Glomerular visceral epithelial cell (primary cell): Measurements from ENCODE around the gene ARHGAP32.

Experiments used
- DNase-seq: peaks from one replicate; pipeline ENCODE4 v3.0.0-alpha.2; 2016; ENCODE audit errors: extremely low spot score

The ARHGAP32 gene

GRCh38 chr11:129115652-129116586 is 76.2 kb downstream of the ARHGAP32 start:
- DNase-seq = no peak

- DNase-seq = no peak
Measured at GRCh38 chr11:129109701-129110100, 82.4 kb downstream of the ARHGAP32 start.

GRCh38 chr11:129106788-129107187 is 85.3 kb downstream of the ARHGAP32 start:
- DNase-seq = no peak

- DNase-seq = no peak
Measured at GRCh38 chr11:129102756-129103155, 89.4 kb downstream of the ARHGAP32 start.

GRCh38 chr11:129102225-129102624 is 89.9 kb downstream of the ARHGAP32 start:
- DNase-seq = no peak

- no peak for DNase-seq
Measured at GRCh38 chr11:129093283-129093682, 98.8 kb downstream of the ARHGAP32 start.

- DNase-seq = no peak
Measured at GRCh38 chr11:129090056-129090455, 102.1 kb downstream of the ARHGAP32 start.

- DNase-seq = no peak
Measured at GRCh38 chr11:129089279-129089678, 102.8 kb downstream of the ARHGAP32 start.

- no peak for DNase-seq
Measured at GRCh38 chr11:129086976-129087375, 105.1 kb downstream of the ARHGAP32 start.

GRCh38 chr11:129077191-129077590 is 114.9 kb downstream of the ARHGAP32 start:
- no peak for DNase-seq

GRCh38 chr11:129075757-129076156 is 116.4 kb downstream of the ARHGAP32 start:
- no peak for DNase-seq

GRCh38 chr11:129067454-129067853 is 124.7 kb downstream of the ARHGAP32 start:
- no peak for DNase-seq

- no peak for DNase-seq
Measured at GRCh38 chr11:129066229-129066628, 125.9 kb downstream of the ARHGAP32 start.

GRCh38 chr11:129063118-129063517 is 129.0 kb downstream of the ARHGAP32 start:
- no peak for DNase-seq

- DNase-seq = peak; percentile 6
Measured at GRCh38 chr11:129061492-129062230, 130.5 kb downstream of the ARHGAP32 start.

GRCh38 chr11:129056916-129057315 is 135.2 kb downstream of the ARHGAP32 start:
- DNase-seq = no peak

- no peak for DNase-seq
Measured at GRCh38 chr11:129055196-129055595, 136.9 kb downstream of the ARHGAP32 start.

- DNase-seq = no peak
Measured at GRCh38 chr11:129048911-129049310, 143.2 kb downstream of the ARHGAP32 start.

- no peak for DNase-seq
Measured at GRCh38 chr11:129045150-129045549, 147.0 kb downstream of the ARHGAP32 start.

GRCh38 chr11:129042503-129042902 is 149.6 kb downstream of the ARHGAP32 start:
- DNase-seq = no peak

- DNase-seq = no peak
Measured at GRCh38 chr11:129041611-129042018, 150.5 kb downstream of the ARHGAP32 start.

GRCh38 chr11:129040934-129041333 is 151.2 kb downstream of the ARHGAP32 start:
- no peak for DNase-seq

- DNase-seq = no peak
Measured at GRCh38 chr11:129035244-129035643, 156.9 kb downstream of the ARHGAP32 start.
